GM21723 (cell line): ENCODE measurements around the gene LPIN1.
"Not testable (repeated sequence)": the region's sequence is repeated elsewhere in the genome, so short reads cannot be mapped to it uniquely, and the experiment has no call there.

Source experiments
- ATAC-seq: cut with Tn5 transposase; IDR thresholded peaks from one replicate; pipeline ENCODE4 v1.9.1; 2021; ENCODE audit warnings: mild to moderate bottlenecking, moderate library complexity; ENCODE audit not compliant: unreplicated experiment

LPIN1 gene

DNA sequence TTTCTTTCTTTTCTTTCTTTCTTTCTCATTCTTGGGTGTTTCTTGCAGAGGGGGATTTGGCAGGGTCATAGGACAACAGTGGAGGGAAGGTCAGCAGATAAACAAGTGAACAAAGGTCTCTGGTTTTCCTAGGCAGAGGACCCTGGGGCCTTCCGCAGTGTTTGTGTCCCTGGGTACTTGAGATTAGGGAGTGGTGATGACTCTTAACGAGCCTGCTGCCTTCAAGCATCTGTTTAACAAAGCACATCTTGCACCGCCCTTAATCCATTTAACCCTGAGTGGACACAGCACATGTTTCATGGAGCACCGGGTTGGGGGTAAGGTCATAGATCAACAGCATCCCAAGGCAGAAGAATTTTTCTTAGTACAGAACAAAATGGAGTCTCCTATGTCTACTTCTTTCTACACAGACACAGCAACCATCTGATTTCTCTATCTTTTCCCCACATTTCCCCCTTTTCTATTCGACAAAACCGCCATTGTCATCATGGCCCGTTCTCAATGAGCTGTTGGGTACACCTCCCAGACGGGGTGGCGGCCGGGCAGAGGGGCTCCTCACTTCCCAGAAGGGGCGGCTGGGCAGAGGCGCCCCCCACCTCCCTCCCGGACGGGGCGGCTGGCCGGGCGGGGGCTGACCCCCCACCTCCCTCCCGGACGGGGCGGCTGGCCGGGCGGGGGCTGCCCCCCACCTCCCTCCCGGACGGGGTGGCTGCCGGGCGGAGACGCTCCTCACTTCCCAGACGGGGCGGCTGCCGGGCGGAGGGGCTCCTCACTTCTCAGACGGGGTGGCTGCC is 12.9 kb downstream of the LPIN1 start:
- ATAC-seq = not testable (repeated sequence)

DNA sequence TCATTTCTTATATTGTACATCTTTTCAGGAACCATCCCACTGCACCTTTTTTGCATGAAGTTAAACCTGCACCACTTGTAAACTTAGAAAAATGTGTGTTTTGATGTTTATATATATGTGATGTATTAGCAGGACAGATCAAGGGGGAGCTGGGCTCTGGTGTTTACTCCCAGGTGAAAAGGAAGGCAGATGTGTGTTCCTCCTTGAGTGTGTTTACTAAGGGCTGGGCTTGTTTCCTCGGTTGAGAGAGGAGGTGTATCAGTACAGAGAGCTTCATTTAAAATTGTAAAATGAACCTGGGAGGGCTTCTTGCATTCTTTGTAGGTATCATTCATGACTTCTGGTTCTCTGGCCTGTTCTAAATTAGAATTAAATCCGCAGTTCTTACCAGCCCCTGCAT is 14.8 kb downstream of the LPIN1 start:
- no peak for ATAC-seq

DNA sequence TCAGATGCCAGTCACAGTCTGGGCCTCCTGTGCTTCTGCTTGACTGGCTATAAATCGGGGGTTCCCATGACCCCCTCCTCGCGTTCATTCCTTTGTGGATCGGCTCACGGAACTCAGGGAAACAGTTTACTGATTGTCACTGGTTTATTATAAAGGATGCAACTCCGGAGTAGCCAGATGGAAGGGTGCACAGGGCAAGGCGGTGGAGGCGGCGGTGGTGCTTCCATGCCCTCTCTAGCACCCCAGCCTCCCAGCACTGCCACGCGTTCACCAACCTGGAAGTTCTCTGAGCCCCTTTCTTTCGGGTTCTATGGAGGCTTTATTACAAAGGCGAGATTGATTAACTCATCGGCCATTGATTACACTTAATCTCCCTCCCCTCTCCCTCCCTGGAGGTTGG is 15.6 kb downstream of the LPIN1 start:
- no peak for ATAC-seq

DNA sequence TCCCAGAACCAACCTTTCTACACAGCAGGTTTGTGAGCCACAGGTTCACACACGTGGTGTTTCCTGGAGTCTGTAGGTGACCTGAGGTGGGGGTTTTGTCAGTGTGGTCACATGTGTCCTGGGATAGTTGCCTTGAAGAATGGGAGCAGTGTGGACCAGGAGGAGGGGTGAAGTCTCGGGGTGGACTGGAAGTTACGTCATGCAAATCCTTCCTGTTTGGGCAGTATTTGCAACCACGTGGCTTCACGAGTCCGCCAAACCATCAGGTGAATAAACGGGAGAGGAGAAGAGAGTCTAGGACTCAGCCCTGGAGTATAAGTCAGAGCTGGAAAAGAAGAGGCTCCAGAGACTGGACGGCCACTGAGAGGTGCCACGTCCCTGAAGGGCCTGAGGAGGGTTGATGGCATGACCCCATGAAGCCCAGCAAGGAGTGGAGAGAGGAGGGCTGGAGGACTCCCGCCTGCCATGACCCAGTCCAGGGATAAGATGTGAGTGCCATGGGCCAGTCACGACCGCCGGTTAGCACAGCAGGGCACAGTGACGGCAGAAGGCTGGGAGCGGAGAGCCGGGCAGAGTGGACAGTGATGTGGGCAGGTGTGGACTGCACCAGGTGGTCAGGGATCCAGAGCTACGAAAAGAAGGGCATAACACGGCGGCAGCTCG is 16.5 kb downstream of the LPIN1 start:
- no peak for ATAC-seq

DNA sequence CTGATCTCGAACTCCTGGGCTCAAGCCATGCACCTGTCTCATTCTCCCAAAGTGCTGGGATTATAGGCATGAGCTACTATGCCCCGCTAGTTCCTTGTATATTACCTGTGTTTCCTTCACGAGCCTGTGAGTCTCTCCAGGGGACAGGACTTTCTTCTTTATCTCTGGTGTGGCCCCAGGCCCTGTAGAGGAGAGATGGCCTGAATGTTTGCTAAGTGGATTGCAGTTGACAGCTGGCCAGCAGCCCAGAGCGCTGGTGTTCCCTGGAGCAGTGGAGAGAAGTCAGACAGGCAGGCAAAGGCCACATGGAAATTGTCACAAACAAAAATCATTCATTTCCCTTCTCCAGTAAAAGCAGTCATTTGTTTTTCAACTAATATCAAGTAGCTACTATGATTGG is 17.9 kb downstream of the LPIN1 start:
- ATAC-seq = no peak

DNA sequence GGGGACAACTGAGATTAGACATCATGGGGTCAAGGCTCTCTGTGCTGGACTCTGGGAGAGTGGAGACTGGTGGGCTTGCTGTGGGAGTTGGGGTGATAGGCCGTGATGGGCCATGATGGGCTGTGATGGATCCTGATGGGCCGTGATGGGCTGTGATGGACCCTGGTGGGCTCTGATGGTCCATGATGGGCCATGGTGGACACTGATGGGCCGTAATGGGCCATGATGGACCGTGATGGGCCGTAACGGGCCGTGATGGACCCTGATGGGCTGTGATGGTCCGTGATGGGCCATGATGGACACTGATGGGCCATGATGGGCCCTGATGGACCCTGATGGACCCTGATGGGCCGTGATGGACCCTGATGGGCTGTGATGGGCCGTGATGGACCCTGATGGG is 18.5 kb downstream of the LPIN1 start:
- no peak for ATAC-seq

DNA sequence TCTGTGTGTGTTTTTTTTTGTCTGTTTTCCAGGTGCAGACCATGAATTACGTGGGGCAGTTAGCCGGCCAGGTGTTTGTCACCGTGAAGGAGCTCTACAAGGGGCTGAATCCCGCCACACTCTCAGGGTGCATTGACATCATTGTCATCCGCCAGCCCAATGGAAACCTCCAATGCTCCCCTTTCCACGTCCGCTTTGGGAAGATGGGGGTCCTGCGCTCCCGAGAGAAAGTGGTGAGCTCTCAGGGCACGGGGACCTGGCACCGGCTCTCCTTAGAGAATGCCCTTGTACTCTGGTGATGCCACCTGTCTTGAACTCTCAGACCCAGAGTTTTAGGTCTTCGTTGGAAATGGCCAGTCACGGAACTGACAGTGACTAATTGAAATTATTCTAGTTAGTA is 19.1 kb downstream of the LPIN1 start:
- no peak for ATAC-seq

DNA sequence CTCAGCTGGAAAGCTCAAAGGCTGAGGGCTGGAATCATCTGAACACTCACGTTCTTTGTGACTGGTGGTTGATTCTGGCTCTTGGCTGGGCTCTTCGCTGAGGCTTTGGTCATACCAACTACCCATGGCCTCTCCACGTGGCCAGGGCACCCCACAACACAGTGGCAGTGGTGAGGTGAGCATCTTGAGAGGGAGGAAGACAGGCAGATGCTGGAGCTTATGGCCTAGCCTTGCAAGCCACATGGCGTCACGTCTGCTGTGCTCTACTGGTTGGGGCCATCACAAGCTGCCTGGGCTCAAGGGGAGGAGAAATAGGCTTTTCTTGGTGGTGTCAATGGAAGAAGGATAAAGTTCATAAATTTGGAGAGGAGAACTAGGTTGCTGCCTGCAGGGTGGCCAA is 19.6 kb downstream of the LPIN1 start:
- ATAC-seq = no peak

DNA sequence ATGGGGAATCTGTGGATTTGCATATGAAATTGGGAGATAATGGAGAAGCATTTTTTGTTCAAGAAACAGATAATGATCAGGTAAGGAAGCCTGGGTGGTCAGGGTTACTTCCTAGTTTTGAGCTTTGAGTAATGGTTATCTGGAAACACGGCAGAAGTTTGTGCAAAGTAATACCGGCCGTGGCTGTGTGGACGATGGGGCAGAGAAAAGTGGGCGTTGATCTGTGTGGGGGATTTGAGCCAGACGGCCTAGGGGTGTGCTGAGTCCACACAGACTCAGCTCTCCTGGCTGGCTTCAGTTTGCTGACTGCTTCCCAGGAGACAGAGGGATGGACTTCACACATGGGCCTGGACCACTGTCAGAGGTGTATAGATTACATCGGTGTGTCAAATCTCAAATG is 21.3 kb downstream of the LPIN1 start:
- ATAC-seq = no peak

DNA sequence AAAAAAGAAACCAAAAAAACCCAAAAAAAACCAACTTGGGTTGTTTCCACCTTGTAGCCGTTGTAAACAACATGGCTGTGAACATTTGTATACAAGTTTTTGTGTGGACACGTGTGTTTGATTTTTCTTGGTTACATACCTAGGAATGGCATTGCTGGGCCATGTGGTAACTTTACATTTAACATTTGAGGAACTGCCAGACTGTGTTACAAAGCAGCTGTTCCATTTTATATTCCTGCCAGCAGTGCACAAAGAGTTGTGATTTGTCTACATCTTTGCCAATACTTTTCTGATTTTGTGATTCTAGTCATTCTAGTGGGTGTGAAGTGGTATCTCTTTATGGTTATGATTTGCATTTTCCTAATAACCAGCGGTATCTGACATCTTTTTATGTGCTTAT is 22.5 kb downstream of the LPIN1 start:
- no peak for ATAC-seq

DNA sequence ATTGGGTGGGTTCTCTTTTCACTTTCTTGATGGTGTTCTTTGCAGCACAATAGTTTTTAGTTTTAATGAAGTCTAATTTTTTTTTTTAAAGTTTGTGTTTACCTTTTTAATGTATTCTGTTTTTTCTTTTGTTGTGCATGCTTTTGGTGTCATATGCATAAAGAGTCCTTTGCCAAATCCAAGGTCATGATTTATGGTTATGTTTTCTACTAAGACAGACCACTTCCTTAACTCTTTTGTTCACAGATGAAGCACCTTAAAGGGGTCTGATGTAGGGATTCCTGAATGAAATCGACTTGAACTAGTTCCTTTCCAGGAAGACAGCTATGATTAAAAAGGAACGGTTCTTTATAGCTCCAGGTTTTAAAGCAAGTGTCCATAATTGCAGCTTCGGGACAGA is 23.1 kb downstream of the LPIN1 start:
- no peak for ATAC-seq

DNA sequence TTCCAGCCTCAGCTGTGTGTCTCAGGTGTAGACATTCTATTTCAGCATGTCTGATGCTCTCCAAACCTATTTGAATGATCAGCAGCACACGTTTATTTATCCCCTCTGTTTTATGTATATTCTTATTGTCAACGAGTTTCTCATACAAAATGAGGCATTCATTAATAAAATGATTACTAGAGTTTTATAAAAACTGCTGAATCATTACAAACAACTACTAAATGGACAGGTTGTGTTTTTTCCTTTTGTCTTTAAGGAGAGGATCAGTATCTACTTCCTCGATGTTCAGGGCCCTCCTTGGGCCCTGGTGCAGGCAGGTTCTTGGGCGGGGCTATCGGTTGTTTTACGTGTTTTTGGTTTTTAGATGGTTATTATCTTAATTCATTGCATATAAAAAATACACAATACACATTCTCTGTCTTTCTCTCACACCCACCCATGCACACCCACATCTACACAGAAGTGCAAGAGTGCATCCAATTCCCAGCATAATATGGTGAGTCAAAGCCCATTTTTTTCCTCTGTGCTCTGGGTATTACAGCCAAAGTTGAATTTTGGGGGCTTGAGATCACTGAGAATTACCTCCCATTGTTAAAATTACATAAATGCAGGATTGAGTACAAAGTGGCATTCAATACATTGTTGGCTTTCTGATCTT is 24.2 kb downstream of the LPIN1 start:
- no peak for ATAC-seq

DNA sequence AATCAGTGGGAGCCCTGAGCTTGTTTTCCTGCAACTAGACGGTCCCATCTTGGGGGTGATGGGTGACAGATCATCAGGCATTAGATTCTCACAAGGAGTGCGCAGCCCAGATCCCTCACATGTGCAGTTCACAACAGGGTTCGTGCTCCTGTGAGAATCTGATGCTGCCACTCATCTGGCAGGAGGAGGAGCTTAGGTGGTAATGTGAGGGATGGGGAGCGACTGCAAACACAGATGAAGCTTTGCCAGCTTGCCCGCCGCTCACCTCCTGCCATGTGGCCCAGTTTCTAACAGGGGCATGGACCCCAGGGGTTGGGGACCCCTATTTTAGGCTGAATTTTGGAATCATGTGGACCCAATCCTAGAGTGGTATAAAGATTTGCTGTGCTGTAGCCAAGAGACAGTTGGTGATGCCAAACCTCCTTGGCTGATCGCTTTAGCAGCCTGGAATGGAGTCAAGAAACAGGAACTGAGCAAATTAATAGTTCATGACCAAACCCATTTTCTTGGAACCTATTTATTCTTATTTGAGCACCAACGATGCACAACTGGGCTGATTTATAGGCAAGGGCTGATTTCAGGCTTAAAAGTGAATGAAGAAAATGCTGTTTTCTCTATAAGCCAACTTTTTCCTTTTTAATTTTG is 25.7 kb downstream of the LPIN1 start:
- ATAC-seq = no peak

DNA sequence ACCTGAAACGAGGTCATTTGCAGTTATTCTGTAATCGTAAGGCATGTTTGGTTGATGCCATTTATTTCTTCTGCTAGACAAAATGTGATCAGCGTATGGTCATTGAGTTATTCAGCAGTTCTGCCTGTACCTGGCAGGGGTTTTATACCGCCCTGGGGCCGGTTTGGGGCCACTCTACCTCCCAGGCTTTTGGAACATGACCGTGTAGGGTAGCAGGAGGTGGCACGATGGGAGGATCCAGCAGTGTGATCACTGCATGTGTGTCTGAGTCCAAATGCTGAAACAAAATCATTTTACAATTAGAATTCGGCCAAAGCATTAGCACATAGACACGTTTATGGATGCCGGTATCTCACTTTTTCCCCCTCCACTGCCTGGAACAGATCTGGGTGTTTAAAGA is 26.7 kb downstream of the LPIN1 start:
- ATAC-seq = no peak

DNA sequence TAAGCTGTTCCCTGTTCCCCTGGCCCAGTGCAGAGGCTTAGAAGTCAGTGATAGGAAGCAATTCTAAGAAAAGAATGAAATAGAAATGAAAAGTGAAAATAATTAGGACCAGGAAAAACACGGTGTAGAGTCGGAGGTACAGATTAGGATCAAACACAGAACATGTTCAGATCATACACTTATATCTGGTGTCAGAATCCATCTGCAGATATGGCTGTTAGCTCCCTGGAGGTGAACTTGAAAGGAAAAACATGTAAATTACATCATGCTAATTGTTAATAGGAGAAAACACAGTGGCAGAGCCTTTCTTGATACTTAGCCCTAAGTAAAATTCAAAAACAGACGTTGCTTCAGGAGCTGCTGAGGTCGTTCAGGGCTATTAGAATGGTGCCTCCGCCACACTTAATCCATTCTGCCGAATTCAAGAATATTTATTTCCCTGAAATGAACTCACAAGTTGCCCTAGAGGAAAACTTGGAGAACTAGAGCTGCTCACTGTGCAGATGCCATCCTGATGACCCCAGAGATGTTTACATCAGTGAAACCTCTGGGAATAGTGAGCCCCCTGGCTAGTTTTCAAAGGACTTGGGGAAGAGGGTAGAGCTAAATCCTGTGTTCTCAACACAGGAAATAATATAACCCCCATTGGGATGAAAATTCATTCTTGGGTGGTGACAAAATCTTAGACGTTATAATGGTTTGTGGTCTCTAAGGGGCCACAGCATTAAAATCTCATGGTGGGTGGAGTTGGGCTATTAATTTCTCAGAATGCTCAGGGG is 27.5 kb downstream of the LPIN1 start:
- no peak for ATAC-seq

DNA sequence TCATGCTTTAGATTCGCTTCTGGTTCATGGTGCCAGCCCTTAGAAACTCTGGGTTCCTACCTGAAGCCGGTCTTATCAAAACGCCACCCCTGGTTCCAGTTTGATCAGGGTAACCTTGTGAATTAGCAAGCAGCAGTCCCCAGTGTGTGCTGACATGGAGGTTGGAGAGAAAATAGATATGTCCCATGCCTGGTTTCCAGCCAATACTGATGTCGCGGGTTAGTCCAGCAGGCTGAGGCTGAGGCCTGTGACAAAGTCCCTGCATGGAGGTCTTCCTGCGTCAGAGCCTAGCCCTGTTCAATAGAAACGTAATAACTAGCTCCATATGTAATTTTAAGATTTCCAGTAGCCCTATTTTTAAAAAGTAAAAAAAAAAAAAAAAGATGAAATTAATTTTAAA is 28.2 kb downstream of the LPIN1 start:
- ATAC-seq = no peak

DNA sequence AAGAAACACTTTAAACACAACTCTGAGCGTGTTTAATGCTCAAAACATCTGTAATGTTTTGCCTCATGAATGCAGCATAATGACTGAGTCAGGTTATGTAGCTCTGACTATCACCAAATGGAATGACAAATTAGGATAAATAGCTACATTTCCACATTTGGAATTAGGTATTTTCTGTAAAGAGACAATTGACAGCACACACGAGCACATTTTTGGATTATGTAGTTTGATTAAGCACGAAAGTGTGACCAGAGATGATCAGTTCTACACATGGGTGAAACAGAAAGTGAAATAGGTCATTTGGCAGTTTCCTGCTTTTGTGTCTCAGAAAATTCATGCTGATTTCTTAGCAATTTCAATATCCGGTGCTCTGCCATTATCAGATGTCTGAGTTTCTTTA is 29.0 kb downstream of the LPIN1 start:
- ATAC-seq = peak; percentile 84

DNA sequence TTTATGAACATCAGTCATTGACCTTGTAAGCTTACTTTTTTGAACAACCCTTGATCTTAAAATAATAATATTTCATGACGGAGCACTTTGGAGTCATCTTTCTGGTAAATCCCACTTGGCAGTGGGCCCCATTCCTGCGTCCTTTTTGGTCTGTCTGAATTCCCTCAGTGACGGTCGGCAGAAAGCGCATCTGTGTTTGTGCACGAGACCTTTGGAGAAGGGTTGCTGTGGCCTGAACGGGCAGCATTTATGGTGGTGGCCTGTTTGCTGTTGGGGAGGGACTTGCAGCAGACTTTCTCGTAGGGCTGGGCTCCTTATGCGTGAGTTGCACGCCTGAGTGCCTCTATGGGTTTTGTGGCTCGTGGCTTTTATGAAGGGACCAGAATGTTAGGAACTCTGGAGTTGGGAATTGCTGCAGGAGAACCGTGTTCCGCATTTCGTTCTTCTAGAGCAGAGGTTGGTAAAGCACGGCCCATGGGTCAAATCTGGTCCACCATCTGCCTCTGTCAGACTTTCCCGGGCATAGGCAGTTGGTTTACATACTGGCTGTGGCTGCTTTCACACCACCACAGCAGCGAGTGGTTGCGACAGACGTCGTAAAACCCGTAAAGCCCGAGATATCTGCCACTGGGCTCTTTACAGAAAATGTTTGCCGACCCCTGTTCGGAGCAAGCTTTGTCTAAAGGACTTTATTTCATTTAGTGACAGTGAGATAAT is 30.8 kb downstream of the LPIN1 start:
- ATAC-seq = no peak

DNA sequence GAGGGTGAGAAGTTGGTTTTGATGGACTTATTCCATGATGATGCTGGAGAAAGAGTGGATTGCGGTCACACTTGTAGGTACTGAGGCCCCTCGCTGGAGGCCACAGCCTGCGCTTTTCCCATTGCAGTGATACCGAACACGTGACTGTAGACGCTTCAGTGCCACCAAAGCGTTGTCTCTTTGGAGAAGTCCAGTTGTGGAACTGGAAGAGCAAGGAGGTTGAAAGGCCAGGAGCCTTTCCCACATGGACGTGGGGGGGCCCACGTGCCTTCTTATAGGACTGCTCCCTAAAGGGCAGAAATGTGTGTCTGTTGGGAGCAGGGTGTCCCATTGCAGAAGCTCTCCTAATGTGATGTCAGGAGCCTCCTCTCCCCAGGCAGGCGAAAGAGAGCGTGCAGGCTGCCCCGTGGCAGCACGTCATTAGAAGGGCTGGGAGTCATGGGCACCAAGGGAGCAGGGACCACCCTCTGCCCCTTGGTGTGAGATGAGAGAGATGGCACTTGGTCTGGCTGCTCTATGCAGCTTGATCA is 31.5 kb downstream of the LPIN1 start:
- no peak for ATAC-seq

DNA sequence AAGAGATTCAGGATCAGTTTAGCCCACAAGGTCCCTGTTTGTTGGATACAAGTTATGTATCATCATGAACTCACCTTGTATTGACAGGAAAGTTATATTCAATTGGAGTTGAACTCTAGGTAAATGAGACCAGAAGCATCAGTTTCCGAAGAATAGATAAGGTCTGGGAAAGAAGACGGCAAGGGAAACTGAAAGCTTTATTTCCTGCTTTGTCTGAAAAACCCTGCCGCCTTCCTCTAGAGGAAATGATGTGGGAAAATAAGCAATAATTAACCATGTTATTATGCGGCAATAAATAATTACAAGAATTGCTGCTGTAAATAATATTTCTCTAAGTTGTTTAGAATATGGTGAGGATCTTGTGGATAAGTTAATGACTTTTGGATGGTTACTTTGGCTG is 32.0 kb downstream of the LPIN1 start:
- ATAC-seq = no peak
